Activated CD4-positive, alpha-beta T cell treated with anti-CD3 and anti-CD28 coated beads, Interleukin-2, amount 50 U/mL, for 4 hours (primary cell): ENCODE data around the gene MAP7D2.

ENCODE experiments used
- DNase-seq, 2 experiments: peaks; one replicate each; pipeline ENCODE4 v3.0.0-alpha.2; 2020

The MAP7D2 gene

DNA sequence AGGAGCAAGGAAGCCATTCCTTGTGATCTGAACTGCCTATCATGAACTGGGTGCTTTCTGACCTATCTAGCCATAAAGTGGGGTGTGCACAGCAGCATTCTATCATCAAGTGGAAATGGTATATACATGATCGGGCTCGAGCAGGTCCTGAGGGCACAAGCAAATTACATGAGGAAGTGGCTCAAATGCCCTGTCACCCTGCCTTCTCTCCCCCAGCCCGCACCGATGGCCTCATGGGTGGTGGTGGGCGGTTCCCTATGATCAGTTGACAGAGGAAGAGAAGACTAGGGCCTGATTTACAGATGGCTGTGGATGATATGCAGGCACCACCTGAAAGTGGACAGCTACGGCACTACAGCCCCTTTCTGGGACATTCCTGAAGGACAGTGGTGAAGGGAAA, 79.5 kb downstream of the MAP7D2 start:
- no peak for DNase-seq

DNA sequence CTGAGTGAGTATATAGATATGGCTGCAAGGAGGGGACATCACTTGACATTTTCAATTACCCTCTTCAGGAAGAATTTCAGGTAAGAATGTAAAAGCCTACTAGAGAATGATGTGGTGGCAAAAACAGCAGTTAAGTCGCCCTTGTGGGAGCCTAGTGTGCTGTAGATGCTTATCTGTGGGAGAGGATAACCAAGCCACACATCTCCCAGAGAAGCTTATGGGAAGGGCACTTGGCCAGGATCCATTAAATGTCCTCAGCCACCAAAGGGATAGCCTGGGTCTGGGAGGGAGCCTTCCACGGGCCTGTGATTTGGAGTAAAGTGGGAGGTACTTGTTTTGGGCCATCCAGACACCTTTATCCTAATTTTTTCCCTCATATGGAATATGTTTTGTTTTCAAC, 84.5 kb downstream of the MAP7D2 start:
- DNase-seq: no peak

DNA sequence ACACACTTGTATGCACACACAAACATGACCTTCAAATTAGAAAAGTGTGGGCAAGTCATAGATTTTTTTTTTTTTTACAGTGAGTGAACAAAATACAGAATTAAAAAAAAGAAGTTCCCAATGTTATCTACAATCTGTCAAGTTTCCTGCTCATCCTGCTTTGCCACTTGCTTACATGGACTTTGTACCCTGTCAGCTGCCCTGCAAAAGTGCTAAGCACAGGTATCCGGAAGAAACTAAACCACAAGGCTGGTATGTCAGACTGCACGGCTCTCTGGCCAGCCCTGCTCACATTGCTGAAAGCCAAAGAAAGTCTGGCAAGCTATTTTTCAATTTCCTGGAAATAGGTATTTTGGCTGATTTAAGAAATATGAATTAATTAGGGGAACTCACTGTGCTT, 87.0 kb downstream of the MAP7D2 start:
- DNase-seq: no peak

DNA sequence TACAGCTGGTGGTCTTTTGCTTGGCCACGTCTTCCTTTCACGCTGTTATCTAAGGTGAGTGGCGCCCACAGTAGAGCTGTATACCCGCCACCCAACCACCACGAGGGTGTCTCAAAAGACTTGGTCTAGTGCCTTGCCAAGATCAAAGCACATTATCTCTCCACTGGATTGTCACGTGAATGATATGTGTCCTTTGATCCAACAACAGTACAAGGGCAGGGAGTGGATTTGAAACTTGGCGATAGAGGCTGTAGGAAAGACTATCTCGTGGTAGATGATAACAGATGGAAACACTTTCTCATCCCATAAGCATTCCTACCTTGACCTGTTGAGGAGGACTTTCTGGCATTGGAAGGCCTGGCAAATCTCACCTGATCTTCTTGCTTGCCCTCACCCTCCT, 88.1 kb downstream of the MAP7D2 start:
- no peak for DNase-seq

DNA sequence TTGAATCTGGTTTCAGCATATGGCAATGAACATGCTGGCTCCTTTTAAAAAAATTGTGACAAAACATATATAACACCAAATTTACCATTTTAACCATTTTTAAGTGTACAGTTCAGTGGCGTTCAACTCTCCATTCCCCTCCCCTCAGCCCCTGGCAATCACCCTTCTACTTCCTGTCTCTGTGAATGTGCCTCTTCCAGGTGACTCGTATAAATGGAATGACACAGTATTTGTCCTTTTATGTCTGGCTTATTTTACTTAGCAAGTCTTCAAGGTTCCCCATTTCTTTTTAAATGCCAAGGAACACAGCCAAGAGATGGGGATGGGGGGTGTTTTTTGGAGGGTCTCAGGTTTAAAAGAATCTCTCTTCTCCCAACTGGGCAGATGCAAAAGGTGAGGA, 90.4 kb downstream of the MAP7D2 start:
- DNase-seq: no peak

DNA sequence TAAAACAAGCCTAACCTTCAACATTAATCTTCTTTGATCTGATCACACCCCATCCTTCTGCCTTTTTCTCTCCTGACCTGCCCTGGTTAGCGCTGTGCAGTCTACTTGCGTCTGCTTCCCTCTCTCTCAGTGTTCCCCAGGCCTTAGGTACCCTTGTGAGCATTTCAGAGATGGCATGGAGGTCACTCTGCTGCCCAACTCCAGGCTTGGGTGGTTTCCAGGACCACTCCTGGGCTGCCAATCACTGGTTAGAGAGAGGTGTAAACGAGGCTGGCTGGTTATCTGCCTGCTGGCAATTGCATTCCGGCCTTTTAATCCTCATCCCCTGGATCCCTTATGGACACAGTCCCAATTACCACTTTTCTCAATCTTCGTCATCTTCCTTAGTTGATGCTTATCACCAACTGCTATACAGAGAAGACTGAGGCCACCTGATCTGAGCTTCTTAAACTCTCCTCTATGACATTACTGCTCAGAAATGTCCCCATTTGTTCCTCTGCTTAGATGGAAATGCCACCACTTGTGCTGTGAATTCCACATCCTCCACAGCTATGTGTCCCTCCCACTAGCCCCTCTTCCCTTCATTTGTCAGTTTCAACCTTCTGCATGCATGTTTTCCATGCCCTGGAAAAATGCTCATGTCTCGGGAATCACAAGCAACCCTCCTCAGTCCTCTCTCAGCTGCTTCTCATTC, 96.9 kb downstream of the MAP7D2 start:
- DNase-seq: no peak

DNA sequence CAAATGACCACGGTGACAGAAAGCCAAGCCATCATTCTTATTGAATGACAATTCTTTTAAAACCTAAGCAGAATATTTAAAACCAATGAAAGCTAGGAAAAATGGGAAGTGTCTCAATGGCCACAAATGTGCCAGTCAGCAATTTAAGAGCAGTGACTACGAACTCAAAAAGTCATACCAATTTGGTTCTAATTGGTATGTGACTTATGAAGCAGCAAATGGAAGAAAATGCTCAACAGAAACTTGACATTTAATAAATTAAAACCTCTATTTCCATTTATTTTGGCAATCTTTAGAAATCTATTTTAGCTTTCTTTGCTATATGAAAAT, 100.1 kb downstream of the MAP7D2 start:
- DNase-seq: no peak

DNA sequence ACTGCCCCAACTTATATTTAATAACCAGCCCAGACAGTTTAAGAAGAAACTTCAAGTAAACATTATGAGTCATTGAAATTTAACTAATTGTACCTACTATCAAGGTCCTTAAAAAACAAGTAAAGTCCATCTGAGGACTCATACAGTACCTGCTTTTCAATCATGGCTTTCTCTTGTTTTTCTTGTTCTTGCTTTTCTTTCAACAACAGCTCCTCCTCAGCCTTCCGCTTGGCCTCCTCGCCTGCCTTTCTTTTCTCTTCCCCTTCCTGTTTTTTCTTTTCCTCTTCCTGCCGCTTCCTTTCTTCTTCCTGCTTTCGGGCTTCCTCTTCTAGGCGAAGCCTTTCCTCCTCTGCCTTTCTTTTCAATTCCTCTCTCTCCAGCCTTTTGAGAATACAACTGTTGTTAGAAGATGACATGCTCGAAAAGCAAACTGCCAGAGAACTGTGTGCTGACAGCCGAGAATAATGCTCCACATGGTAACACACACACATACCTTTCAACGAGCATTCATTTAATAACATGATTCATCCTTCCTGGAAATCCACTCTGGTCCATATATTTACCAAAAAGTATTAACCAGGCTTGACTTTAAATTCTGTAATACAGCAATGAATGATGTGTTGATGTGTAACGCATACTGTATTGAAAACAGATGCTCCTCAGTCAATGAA, 100.6 kb downstream of the MAP7D2 start:
- DNase-seq: no peak

DNA sequence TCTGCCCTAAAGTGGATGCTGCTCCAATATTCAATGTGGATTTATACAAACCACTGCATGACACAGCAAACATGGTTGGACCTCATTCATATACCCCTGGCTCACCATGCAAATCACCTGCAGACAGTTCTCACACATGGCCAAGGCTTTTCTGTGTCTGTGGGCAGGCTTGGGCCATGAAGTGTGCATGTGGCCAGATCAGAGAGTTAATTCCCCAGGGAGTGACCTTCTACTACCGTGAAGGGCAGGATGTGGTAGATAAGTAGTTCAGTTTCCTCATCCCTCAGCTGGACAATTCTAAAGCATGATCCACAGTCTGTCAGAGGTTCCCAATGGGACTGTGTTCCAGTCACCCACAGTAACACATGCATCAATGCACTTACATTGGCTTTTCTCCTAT, 101.3 kb downstream of the MAP7D2 start:
- no peak for DNase-seq

DNA sequence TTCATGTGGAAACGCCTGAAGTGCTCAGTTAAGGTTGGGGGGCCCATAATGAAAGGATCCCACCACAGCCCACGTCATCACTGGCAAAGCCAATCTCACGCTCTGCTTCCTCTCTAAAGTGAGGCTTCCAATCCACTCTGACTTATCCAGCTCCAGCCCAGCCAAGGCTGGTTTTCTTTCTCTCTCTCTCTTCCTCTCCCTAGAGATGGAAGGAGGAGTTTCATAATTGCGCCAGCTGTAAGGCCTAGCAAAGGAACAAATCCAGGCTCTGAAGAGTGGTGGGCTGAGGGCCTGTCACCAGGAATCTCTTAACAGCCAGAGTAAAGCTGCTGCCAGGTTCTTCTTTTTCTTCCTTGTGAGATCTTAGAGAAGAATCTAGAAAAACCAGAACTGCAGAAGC, 105.1 kb downstream of the MAP7D2 start:
- no peak for DNase-seq

DNA sequence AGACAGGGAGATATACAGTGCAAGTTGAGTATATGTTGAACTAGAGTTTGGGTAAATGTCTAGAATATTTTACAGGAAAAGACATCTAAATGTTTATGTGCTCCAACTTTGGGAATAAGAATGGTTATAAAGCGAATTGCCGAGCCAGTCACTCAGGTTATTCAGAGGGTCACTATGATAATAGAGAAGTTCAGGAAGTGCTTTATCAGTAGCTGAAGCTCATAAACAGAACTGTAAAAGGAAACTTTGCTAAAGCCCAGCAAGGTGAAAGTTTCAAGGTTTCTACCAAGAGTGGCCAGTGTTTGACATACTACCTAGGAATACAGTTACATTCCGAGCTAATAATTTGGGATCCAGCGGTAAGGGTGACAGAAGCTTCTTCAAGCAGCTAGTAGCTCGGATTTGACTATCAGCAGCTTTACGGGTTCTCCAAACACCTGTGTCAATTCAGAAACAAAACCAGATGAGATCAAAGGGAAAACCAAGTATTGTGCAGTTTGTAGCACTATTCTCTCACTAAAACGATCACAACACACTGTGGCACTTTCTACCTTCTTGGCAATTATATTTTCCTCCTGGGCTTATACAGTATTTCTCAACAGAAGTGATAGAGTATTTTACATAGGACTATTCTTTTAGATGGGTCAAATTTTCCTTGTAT, 108.6 kb downstream of the MAP7D2 start:
- no peak for DNase-seq

DNA sequence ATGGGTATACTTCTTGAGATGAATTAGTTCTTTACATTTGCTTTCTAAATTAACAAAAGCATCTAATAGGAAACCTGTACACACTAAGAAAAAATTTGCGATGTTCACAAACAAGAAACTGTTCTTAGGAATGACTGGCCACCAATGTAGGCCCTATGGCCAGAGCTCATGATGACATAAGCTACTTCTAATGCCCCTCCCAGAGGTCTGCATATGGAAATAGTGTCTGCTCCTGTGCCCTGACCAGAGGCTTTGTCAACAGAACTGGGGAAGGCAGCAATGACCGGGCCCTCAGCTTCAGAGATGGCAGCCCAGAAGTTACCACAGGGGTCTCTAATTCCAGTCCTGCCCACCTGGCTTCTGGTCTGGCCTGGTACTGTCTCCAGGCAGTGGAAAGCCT, 110.8 kb downstream of the MAP7D2 start:
- no peak for DNase-seq

DNA sequence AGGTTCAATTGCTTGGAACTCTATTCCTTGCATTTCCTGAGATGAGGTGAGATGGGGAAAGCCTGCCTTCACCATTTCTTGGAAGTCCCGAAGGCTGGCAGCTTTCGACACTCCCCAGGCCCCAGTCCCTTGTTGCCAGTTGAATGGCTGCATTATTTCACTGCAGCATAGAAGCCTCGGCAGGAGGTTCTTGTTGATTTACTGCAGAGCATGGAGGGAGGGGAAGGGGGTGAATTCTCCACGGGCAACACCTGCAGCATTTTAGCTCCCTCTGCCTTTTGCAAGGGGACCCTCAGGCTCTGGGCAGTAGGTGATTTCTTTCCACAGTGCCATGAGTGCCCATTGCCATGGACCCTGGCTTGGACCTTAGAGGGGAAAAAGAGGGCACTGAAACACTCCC, 115.1 kb downstream of the MAP7D2 start:
- no peak for DNase-seq

DNA sequence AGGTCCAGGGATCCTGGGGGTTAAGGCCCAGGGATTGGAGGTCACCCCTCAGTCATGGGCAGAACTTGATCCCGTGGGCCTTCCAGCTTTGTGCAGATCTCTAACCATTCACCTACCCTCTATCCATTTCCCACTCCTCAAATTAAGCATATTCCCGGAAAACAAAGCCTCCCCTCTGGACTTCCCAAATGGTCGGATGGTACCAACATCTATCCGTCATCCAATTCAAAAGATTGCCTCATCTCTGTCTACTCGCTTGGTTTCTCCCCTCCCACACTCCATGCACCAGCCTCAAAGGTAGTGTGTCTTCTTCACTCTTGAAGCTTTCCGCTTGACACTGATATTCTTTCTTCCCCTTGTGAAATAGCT, 125.4 kb downstream of the MAP7D2 start:
- peak; percentile 1 to 5 for DNase-seq

DNA sequence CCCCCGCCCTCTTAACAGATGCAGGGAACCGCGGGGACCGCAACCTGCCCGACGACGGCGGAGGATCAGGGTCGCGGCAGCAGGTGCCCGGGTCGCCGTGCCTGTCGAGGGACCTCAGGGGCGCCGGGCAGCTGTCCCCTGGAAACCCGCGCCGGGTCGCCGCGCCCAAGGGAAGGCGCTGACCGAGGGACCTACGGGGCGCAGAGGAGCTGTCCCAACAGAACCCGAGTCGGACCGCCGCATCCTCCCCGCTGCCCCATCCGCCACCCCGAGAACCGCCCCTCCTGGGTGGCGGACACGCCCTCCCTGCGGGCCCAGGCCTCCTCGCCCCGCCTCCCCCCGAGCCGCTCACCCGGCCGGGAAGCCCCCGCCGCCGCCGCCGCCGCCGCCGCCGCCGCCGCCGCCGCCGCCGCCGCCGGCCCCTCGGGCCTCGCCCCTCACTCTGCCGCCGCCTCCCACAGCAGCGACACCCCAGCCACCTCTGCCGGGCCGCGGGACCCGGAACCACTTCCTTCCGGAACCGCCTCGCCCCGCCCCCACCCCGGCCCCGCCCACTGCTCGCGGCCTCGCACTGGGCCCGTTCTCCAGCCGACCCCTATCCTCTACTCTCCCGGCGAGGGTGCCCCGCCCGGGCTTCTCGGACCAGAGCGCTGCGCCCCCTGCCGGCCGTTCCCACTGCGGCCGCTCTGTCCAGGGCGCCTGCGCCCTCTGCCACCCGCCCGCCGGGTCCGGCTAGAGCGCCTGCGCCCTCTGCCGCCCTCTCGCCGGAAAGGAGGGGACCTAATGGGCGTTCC, 126.0 kb downstream of the MAP7D2 start, which contains the start of gene BCLAF3:
BCLAF3 (minus strand) TSS at position 506 of the 794 bp plus-strand sequence. CDS start 20,797 bp downstream, outside the sequence.
- DNase-seq: peak; percentile 73 to 77

DNA sequence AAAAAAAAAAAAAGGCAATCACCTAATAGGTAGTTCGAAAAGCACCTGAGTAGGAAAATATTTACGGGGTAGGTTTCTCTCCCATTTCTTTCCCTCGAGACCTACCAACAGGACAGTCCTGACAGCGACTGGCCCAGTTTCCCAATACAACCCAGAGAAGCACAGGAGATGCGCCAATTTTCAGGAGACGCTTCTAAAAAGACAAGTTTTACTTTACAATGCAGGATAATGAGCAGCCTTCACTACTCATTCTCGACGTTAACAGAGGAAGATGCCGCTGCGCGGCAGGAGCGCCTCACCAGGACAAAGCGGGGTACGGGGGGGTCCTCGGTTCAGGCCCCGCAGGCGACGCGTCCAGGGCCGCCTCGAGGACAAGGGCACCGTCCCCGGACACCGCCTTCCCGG, 126.6 kb downstream of the MAP7D2 start:
- peak; percentile 4 to 5 for DNase-seq

DNA sequence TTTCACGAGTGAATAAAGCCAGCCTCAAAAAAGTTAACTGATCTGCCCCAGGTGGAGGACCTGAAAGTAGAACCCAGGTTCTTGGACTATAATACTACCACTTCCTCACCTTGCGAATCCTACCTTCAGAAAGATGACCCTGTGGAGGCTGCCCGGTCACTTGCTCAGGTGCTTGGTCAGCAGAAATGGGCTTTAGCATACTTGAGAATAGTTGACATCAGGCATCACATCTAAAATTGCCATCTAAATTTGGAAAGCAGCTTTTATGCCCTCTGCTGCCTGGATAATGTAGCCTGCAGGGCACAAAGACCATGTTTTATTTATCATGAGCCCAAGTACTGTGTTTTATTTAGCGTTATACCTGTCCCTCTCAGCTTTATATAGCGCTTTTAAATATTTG, 128.9 kb downstream of the MAP7D2 start:
- no peak for DNase-seq

DNA sequence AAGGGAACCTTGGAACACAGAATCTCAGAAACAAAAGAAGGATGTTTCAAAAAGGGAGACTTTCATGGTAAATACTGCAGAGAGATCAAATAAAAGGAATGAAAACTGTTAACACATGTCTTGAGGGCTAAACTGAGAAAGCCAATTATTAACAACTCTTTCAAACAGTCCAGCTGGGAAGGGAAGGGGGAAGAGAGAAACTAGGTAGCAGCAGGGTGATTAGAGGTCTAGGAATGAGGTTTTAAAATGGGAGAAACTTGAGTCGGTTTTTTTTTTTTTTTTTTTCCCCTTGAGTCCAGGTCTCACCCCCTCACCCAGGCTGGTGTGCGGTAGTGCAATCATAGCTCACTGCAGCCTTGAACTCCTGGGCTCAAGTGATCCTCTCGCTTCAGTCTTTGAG, 130.2 kb downstream of the MAP7D2 start:
- no peak for DNase-seq

DNA sequence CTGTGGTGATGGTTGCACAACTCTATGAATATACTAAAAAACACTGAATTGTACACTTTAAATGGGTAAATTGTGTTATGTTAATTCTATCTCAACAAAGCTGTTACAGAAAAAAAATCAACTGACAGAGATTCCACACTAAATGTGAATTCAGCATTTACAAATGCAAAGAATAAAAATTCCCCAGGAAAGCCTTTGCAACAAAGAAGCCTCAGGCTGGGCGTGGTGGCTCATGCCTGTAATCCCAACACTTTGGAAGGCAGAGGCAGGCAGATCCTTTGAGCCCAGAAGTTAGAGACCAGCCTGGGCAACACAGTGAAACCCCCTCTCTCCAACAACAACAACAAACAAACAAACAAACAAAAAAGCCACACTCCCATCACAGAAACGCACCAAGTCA, 134.8 kb downstream of the MAP7D2 start:
- DNase-seq: no peak

DNA sequence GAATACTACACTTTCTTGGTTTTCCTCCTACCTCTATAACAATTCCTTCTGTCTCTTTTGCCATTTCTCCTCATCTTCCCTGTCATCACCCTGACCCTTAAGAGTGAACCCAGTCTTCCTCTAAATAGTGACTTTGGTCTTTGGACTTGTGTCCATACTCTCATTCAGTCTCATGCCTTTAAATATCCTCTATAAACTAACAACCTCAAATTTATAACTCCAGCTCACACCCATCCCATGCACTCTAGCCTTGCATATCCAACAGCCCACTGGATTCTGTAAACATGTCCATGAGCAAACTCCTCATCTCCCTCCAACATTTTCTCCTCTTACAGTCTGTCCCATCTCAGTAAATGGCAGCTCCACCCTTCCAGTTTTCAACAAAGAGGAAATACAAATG, 140.9 kb downstream of the MAP7D2 start:
- DNase-seq: no peak

DNA sequence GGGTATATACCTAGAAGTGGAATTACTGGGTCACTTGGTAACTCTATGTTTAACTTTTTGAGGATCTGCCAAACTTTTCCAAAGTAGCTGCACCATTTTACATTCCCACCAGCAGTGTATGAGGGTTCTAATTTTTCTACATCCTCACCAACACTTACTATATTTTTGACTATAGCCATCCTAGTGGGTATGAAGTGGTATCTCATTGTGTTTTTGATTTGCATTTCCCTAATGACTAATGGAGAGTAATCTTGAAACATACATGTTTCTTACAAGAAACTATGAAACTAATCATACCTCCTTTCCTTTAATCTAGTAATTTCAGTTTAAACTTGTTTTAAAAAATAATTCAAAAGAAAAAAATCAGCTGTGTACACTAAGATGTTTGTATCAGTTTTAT, 143.7 kb downstream of the MAP7D2 start:
- DNase-seq: no peak

DNA sequence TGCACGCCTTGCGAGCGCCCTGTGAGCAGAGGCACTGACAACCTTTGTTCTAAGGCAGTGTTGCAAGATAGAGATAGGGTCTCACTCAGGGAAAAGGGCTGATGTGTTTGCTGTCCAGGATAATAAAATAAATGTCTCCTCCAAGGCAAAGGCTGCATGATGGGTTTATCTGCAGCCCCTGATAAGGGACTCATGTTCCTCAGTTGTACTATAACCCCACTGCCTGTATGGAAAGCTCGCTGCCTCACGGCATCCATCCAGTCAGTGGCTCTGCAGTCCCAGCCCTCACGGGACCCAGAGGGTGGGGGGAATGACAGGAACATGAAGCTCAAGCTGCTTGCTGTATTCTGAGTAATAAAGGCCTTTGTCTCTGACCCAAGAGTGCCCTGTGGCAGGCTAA, 148.4 kb downstream of the MAP7D2 start:
- no peak for DNase-seq

DNA sequence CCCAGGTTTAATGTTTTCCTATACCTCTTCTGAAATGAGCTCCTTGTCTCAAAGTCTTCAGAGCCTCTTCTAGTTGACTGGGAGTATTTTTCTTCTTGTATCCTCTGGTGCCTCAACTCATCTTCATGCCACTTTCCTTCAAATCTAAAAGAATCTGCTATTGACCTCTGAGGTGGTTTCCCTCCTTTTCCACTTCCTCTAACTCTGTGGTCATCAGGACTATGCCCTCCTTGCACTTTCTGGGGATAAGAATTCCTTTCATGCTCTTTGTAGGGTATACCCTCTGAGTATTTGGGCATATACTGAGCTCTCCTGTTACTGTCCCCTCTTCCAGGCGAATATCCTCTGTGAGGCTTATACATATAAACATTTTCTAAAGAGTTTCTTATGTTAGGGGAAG, 150.7 kb downstream of the MAP7D2 start:
- no peak for DNase-seq
